ENCODE data around the gene RAPGEF2.

- TF ChIP-seq ZNF274 (IDR thresholded peaks at IDR 0.05; ENCODE audit: low read depth, low read length) (no peak), YY1 (IDR thresholded peaks at IDR 0.05; ENCODE audit: insufficient read depth, insufficient read length) (no peak)
Measured at GRCh38 chr4:159353422-159354116, 250.7 kb downstream of the RAPGEF2 start.
